SU-DHL-6 (cell line): Measurements from ENCODE around the gene PRTG.
A peak's percentile ranks its signal among the peaks of the same experiment; 100 is the strongest.
"Not testable (repeated sequence)": the region's sequence is repeated elsewhere in the genome, so short reads cannot be mapped to it uniquely, and the experiment has no call there.

Experiments
- H2AFZ ChIP-seq: fragments of 200-600 bp; sonication (generic); 2 replicates; pipeline ENCODE4 v1.6.1; 2014; ENCODE audit warnings: low read depth, mild to moderate bottlenecking, moderate library complexity, mixed read lengths, antibody characterized with exemption, low read length; ENCODE audit not compliant: severe bottlenecking
- H3F3A ChIP-seq: fragments of 200-600 bp; shearing (Covaris generic); 2 replicates; pipeline ENCODE4 v1.6.0; 2016; ENCODE audit warnings: antibody characterized with exemption, mild to moderate bottlenecking; ENCODE audit not compliant: insufficient read depth
- H3K27ac ChIP-seq: fragments of 200-600 bp; sonication (generic); 2 replicates; pipeline ENCODE4 v1.5.1; 2016; ENCODE audit warnings: low read depth, mild to moderate bottlenecking, low read length, moderate library complexity, mixed read lengths
- H3K27me3 ChIP-seq: fragments of 200-600 bp; sonication (generic), shearing (Covaris generic); 2 replicates; pipeline ENCODE4 v1.6.0; 2014; ENCODE audit warnings: mild to moderate bottlenecking, low read length
- H3K36me3 ChIP-seq: fragments of 200-600 bp; sonication (generic); 2 replicates; pipeline ENCODE4 v1.6.1; 2014; ENCODE audit warnings: mild to moderate bottlenecking, low read length, mixed read lengths
- H3K4me2 ChIP-seq: fragments of 300-600, 200-600 bp; shearing (Covaris generic), sonication (generic); 2 replicates; pipeline ENCODE4 v1.6.0; 2014; ENCODE audit warnings: low read length, low read depth, mild to moderate bottlenecking; ENCODE audit not compliant: poor library complexity, severe bottlenecking
- H3K4me3 ChIP-seq: fragments of 200-600 bp; sonication (generic); 2 replicates; pipeline ENCODE4 v1.5.1; 2014; ENCODE audit warnings: antibody characterized with exemption, low read length, mild to moderate bottlenecking, mixed read lengths; ENCODE audit not compliant: insufficient read depth, poor library complexity, severe bottlenecking
- H3K79me2 ChIP-seq: fragments of 200-600 bp; sonication (generic); 2 replicates; pipeline ENCODE4 v1.6.1; 2014; ENCODE audit warnings: mild to moderate bottlenecking, low read length, moderate library complexity; ENCODE audit not compliant: insufficient read depth
- H3K9ac ChIP-seq: fragments of 200-600 bp; sonication (generic); 2 replicates; pipeline ENCODE4 v1.7.0; 2014; ENCODE audit warnings: mild to moderate bottlenecking, low read length
- H3K9me2 ChIP-seq: fragments of 200-600 bp; sonication (generic); replicated peaks from 2 replicates; pipeline ENCODE4 v1.6.1; 2014; ENCODE audit warnings: low read length; ENCODE audit not compliant: insufficient read depth
- H3K9me3 ChIP-seq: fragments of 200-600 bp; sonication (generic); 2 replicates; pipeline ENCODE4 v1.6.1; 2014; ENCODE audit warnings: low read length, mixed read lengths; ENCODE audit not compliant: insufficient read depth
- H4K20me1 ChIP-seq: fragments of 200-600 bp; sonication (generic); 2 replicates; pipeline ENCODE4 v1.6.1; 2014; ENCODE audit warnings: low read depth, mild to moderate bottlenecking, antibody characterized with exemption, low read length, moderate library complexity, mixed read lengths
- EZH2phosphoT487 ChIP-seq: fragments of 200-600 bp; sonication (generic), shearing (Covaris generic); conservative IDR thresholded peaks from 2 replicates; pipeline ENCODE4 v1.6.1; 2018; ENCODE audit warnings: mild to moderate bottlenecking, antibody characterized with exemption, low read length, moderate library complexity, mixed read lengths
- TF ChIP-seq, protein P1 (sequence below): fragments of 200-600 bp; sonication (generic); IDR thresholded peaks from one replicate; pipeline ENCODE4 v1.5.1; 2017; ENCODE audit warnings: antibody characterized with exemption, mild to moderate bottlenecking, low read length, moderate library complexity; ENCODE audit not compliant: insufficient read depth, poor library complexity, severe bottlenecking

Gene PRTG

DNA sequence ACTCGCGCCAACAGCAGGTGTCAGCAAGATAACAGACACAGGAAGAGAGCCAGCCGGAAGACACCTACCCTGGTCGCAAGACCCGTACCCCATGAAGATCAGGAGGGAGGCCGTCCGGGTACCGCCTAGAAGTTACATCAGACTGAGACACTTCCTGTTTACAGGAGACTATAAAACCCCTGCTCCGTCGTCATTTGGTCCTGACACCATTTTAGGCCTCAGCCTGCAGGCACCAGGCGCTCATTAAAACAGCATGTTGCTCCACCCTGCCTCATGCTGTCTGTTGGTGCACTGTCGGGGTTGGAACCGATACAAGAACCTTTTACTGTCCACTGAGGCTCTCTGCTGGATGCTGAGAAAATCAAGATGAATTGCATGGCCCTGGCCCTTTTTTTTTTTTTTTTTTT, 15.6 kb upstream of the PRTG start:
- no peaks in the 10 kb centered on the region for H3K9me2 ChIP-seq
- H3K9me3 ChIP-seq = no peaks in the 10 kb centered on the region
- peak overlapping the region; percentile 67 for H2AFZ ChIP-seq
- peak overlapping the region; percentile 79 for H3K27ac ChIP-seq
- peak overlapping the region; percentile 55 for H3K4me2 ChIP-seq
- H4K20me1 ChIP-seq = no peaks in the 10 kb centered on the region
- peak overlapping the region; percentile 30 for H3K4me3 ChIP-seq
- H3K79me2 ChIP-seq = no peaks in the 10 kb centered on the region
- peak overlapping the region; percentile 32 for H3K9ac ChIP-seq
- H3K36me3 ChIP-seq = no peaks in the 10 kb centered on the region
- peaks cover 32% of the 10 kb centered on the region for H3F3A ChIP-seq
- no peaks in the 10 kb centered on the region for H3K27me3 ChIP-seq
- TF ChIP-seq, protein P1, sequence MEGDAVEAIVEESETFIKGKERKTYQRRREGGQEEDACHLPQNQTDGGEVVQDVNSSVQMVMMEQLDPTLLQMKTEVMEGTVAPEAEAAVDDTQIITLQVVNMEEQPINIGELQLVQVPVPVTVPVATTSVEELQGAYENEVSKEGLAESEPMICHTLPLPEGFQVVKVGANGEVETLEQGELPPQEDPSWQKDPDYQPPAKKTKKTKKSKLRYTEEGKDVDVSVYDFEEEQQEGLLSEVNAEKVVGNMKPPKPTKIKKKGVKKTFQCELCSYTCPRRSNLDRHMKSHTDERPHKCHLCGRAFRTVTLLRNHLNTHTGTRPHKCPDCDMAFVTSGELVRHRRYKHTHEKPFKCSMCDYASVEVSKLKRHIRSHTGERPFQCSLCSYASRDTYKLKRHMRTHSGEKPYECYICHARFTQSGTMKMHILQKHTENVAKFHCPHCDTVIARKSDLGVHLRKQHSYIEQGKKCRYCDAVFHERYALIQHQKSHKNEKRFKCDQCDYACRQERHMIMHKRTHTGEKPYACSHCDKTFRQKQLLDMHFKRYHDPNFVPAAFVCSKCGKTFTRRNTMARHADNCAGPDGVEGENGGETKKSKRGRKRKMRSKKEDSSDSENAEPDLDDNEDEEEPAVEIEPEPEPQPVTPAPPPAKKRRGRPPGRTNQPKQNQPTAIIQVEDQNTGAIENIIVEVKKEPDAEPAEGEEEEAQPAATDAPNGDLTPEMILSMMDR = no peak
- no peak for TF ChIP-seq EZH2phosphoT487

DNA sequence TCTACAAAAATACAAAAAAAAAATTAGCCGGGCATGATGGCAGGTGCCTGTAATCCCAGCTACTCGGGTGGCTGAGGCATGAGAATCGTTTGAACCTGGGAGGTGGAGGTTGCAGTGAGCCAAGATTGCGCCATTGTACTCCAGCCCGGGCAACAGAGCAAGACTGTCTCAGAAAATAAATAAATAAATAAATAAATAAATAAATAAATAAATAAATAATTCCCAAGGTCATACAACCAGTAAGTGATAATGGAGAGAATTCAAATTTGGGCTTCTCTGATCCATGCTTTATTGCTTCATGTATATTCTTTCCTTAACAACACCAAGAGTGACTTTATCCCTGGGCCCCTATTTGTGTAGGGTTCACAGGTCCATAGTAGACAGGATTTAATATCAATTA, 10.5 kb upstream of the PRTG start:
- not testable (repeated sequence) for H3K36me3 ChIP-seq, H3K4me3 ChIP-seq, H3K4me2 ChIP-seq, H3K27ac ChIP-seq, H3K9me2 ChIP-seq, H3K9me3 ChIP-seq, H3K79me2 ChIP-seq, H2AFZ ChIP-seq, H4K20me1 ChIP-seq, H3K27me3 ChIP-seq, H3K9ac ChIP-seq
- peaks cover 16% of the 10 kb centered on the region; the same call in 1 of the 2 replicates for H3F3A ChIP-seq

DNA sequence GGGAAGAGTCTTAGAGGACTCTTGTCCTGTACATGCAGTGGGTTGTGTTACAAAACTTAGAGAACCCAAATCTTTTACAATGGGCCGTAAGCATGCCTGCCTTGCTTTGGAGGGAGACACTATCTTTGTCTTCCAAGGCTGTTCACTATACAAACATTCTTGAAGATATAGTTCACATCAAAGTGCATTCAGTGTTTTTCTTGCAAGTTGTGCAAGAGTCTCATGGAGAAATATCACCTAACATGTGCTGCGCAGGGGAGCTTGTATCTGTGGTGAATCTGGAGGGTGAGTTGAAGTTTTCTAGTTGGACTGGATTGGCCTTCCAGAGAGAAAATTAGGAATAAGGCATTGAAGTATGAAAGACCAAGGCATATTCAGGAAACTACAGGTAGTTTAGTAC, 7.8 kb upstream of the PRTG start:
- no peak overlapping the region for H2AFZ ChIP-seq
- no peaks in the 10 kb centered on the region for H3K9me3 ChIP-seq
- H3K4me2 ChIP-seq = no peak overlapping the region
- H3K27ac ChIP-seq = no peak overlapping the region
- no peaks in the 10 kb centered on the region for H4K20me1 ChIP-seq
- H3K36me3 ChIP-seq = no peaks in the 10 kb centered on the region
- H3K9ac ChIP-seq = no peak overlapping the region
- no peaks in the 10 kb centered on the region for H3K27me3 ChIP-seq
- peaks cover 11% of the 10 kb centered on the region for H3F3A ChIP-seq
- H3K9me2 ChIP-seq = no peaks in the 10 kb centered on the region
- no peaks in the 10 kb centered on the region for H3K79me2 ChIP-seq
- TF ChIP-seq, protein P1 = no peak
- TF ChIP-seq EZH2phosphoT487 = no peak
- no peak overlapping the region for H3K4me3 ChIP-seq

DNA sequence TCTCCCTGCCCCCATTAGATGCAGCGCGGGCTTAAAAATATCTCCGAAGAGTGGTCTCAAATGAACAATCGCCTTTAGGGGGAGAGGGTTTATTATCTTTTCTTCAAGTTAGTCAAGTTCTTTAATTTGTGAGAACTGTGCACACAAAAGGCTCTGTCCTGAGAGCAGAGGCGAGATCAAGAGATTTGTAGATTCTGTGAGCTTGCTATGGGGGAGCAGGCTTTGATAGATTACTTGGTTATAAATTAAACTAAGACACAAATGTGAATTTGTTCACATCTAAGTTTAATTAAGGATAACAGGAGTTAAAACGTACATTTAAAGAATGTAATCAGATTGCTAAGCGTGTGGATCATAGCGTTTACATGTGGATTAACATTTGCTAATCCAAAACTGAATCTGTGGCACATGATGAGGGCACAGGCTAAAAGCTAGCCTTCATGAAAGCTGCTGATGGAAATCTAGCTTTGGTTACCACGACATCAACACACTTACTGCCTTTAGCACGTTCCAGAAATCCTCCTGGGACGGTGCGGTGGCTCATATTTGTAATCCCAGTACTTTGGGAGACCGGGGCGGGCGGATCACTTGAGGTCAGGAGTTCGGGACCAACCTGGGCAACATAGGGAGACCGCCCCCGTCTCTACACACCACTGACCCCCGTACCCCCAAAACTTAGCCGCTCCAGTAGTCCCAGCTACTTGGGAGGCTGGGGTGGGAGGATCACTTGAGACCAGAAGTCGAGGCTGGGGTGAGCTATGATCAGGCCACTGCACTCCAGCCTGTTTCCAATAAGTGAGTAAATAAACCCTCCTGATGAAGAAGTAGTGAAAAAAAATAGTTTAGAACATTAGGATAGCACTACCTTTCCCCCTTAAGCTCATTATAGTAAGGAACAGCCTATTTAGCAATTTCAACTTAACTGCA, 1.0 kb upstream of the PRTG start:
- peak overlapping the region; percentile 71 for H3K4me2 ChIP-seq
- H3K27ac ChIP-seq = peak overlapping the region; percentile 97
- no peaks in the 10 kb centered on the region for H4K20me1 ChIP-seq
- no peak for TF ChIP-seq EZH2phosphoT487
- H3K36me3 ChIP-seq = no peaks in the 10 kb centered on the region; the same call in 1 of the 2 replicates
- peak overlapping the region; percentile 73 for H2AFZ ChIP-seq
- H3K9me2 ChIP-seq = no peaks in the 10 kb centered on the region
- H3K79me2 ChIP-seq = peaks cover 36% of the 10 kb centered on the region
- H3K9me3 ChIP-seq = no peaks in the 10 kb centered on the region
- H3F3A ChIP-seq = peaks cover 39% of the 10 kb centered on the region
- no peaks in the 10 kb centered on the region for H3K27me3 ChIP-seq
- peak overlapping the region; percentile 75 for H3K4me3 ChIP-seq
- peak overlapping the region; percentile 81 for H3K9ac ChIP-seq
